ENCODE data around the gene TMEM270.
"Not testable (repeated sequence)": the region's sequence is repeated elsewhere in the genome, so short reads cannot be mapped to it uniquely, and the experiment has no call there.

Gene TMEM270

GRCh38 chr7:73860859-73861258 is at the start of gene TMEM270:
Gene TMEM270, plus strand, starts transcription at chr7:73861159. Its CDS starts 36 bp downstream, at chr7:73861195.
- no peak for DNase-seq

- DNase-seq = peak; percentile 51
Measured at GRCh38 chr7:73811760-73812168, 49.2 kb upstream of the TMEM270 start.

GRCh38 chr7:73812996-73813395 is 48.0 kb upstream of the TMEM270 start:
- no peak for DNase-seq

GRCh38 chr7:73815436-73815835 is 45.5 kb upstream of the TMEM270 start:
- no peak for DNase-seq

- no peak for DNase-seq
Measured at GRCh38 chr7:73817121-73817520, 43.8 kb upstream of the TMEM270 start.

GRCh38 chr7:73820013-73820412 is 40.9 kb upstream of the TMEM270 start:
- no peak for DNase-seq

- DNase-seq = not testable (repeated sequence)
Measured at GRCh38 chr7:73821597-73822285, 39.2 kb upstream of the TMEM270 start.

- no peak for DNase-seq
Measured at GRCh38 chr7:73822319-73823173, 38.4 kb upstream of the TMEM270 start.

GRCh38 chr7:73823257-73823656 is 37.7 kb upstream of the TMEM270 start:
- DNase-seq = no peak

GRCh38 chr7:73823873-73824592 is 36.9 kb upstream of the TMEM270 start:
- DNase-seq = no peak

GRCh38 chr7:73824986-73825385 is 36.0 kb upstream of the TMEM270 start:
- no peak for DNase-seq

- peak; percentile 78 for DNase-seq
Measured at GRCh38 chr7:73827567-73828106, 33.3 kb upstream of the TMEM270 start.

GRCh38 chr7:73828107-73828803 is 32.7 kb upstream of the TMEM270 start:
- DNase-seq = peak; percentile 32

- no peak for DNase-seq
Measured at GRCh38 chr7:73828972-73829371, 32.0 kb upstream of the TMEM270 start.

GRCh38 chr7:73829505-73829904 is 31.5 kb upstream of the TMEM270 start:
- no peak for DNase-seq

- DNase-seq = no peak
Measured at GRCh38 chr7:73829921-73830680, 30.9 kb upstream of the TMEM270 start.

- DNase-seq = peak; percentile 17
Measured at GRCh38 chr7:73830681-73831583, 30.0 kb upstream of the TMEM270 start, which contains the start of gene CLDN4. Gene CLDN4, plus strand, starts transcription at chr7:73830996. Its CDS starts 206 bp downstream, at chr7:73831202.

- no peak for DNase-seq
Measured at GRCh38 chr7:73831584-73831833, 29.4 kb upstream of the TMEM270 start.

GRCh38 chr7:73831834-73832651 is 28.9 kb upstream of the TMEM270 start:
- no peak for DNase-seq

GRCh38 chr7:73832806-73833205 is 28.2 kb upstream of the TMEM270 start:
- no peak for DNase-seq

Data from NCI-H1694 (cell line).